Fibroblast of lung (primary cell): ENCODE measurements around the gene STAT5A. TPM values are rescaled to one million over a fixed set of nuclear protein-coding genes. Genes with fewer than 3 reads are reported as not detected.
A peak's percentile ranks its signal among the peaks of the same experiment; 100 is the strongest.
"Not testable (repeated sequence)": the region's sequence is repeated elsewhere in the genome, so short reads cannot be mapped to it uniquely, and the experiment has no call there.

ENCODE experiments used
- DNase-seq, 2 donors: peaks; one replicate each; pipeline versions ENCODE4 v3.0.0 to v3.0.0-alpha.2; 2010; ENCODE audit warnings: low read depth in 2 of 2
- H2AFZ ChIP-seq: 2 replicates; pipeline ENCODE4 v1.5.1; 2012; ENCODE audit warnings: low read length, control low read depth, inconsistent platforms
- H3K27ac ChIP-seq: 2 replicates; pipeline ENCODE4 v1.5.1; 2011; ENCODE audit warnings: low read length, control low read depth; ENCODE audit not compliant: insufficient read depth
- H3K27me3 ChIP-seq: 2 replicates; pipeline ENCODE4 v1.5.1; 2011; ENCODE audit warnings: mild to moderate bottlenecking, low read length; ENCODE audit not compliant: control insufficient read depth, insufficient read depth
- H3K36me3 ChIP-seq: 2 replicates; pipeline ENCODE4 v1.5.1; 2011; ENCODE audit warnings: low read length; ENCODE audit not compliant: control insufficient read depth, insufficient read depth
- H3K4me1 ChIP-seq: 2 replicates; pipeline ENCODE4 v1.5.1; 2011; ENCODE audit warnings: low read length; ENCODE audit not compliant: control insufficient read depth, insufficient read depth; ENCODE audit errors: extremely low read depth
- H3K4me2 ChIP-seq: 2 replicates; pipeline ENCODE4 v1.5.1; 2011; ENCODE audit warnings: low read length, control low read depth; ENCODE audit not compliant: insufficient read depth; ENCODE audit errors: extremely low read depth
- H3K4me3 ChIP-seq, 4 experiments: fragments of 200-600 bp in 1 of 4; sonication (generic) in 1 of 4; replicated peaks in 1 of 4; 2 replicates each; pipeline ENCODE4 v1.5.1; 2011 to 2016; ENCODE audit warnings: low read length in 4 of 4, low read depth in 3 of 4, mild to moderate bottlenecking in 3 of 4, control low read depth in 2 of 4, inconsistent platforms in 1 of 4, mixed read lengths in 1 of 4; ENCODE audit not compliant: insufficient read depth in 1 of 4; ENCODE audit errors: control extremely low read depth in 1 of 4
- H3K79me2 ChIP-seq: 2 replicates; pipeline ENCODE4 v1.5.1; 2012; ENCODE audit warnings: mild to moderate bottlenecking, low read length, inconsistent platforms; ENCODE audit not compliant: control insufficient read depth, insufficient read depth
- H3K9ac ChIP-seq: 2 replicates; pipeline ENCODE4 v1.5.1; 2011; ENCODE audit warnings: mild to moderate bottlenecking, low read length, control low read depth; ENCODE audit not compliant: insufficient read depth
- H3K9me3 ChIP-seq: 2 replicates; pipeline ENCODE4 v1.5.1; 2012; ENCODE audit warnings: low read depth, low read length; ENCODE audit not compliant: control insufficient read depth, insufficient read depth
- H4K20me1 ChIP-seq: 2 replicates; pipeline ENCODE4 v1.5.1; 2011; ENCODE audit warnings: low read length; ENCODE audit not compliant: control insufficient read depth, insufficient read depth; ENCODE audit errors: extremely low read depth
- CTCF ChIP-seq, 2 donors: IDR thresholded peaks in 1 of 2; conservative IDR thresholded peaks in 1 of 2; 1 replicate in 1 of 2; 2 replicates in 1 of 2; pipeline ENCODE4 v1.5.1; 2011 to 2012; ENCODE audit warnings: low read length in 2 of 2, control low read depth in 1 of 2, inconsistent platforms in 1 of 2, low read depth in 1 of 2, mild to moderate bottlenecking in 1 of 2
- EZH2 ChIP-seq: IDR thresholded peaks from 2 replicates; pipeline ENCODE4 v1.5.1; 2012; ENCODE audit warnings: low read length, control low read depth, mild to moderate bottlenecking; ENCODE audit errors: missing control alignments
- polyA plus RNA-seq, 2 donors: library from polyadenylated mRNA; depleted of rRNA in 1 of 2; stranded (reverse) in 1 of 2; unstranded in 1 of 2; fragments of >200 nt; gene quantifications; 2 replicates each; pipeline ENCODE4 v1.2.1, GENCODE V29; 2011 to 2012; ENCODE audit warnings: missing spikeins in 1 of 2
- total RNA-seq: library from RNA; depleted of rRNA; stranded (reverse); fragments of >200 nt; gene quantifications from 2 replicates; pipeline ENCODE4 v1.2.1, GENCODE V29; 2014

Gene STAT5A
- total and polyA plus RNA-seq, 2 donors (not counting 1 experiment from before 2014, with no cell fraction given) = 6.9 to 28.4 TPM

- peaks cover 8% of the 10 kb centered on the region for H3K79me2 ChIP-seq
- no peaks in the 10 kb centered on the region for H3K27me3 ChIP-seq
- no peak overlapping the region for H2AFZ ChIP-seq
- H3K4me1 ChIP-seq = peaks cover 10% of the 10 kb centered on the region
- no peaks in the 10 kb centered on the region for H3K36me3 ChIP-seq
- TF ChIP-seq CTCF (conservative IDR thresholded peaks at IDR 0.05 in 1 of 2, IDR thresholded peaks at IDR 0.05 in 1 of 2; ENCODE audit: low read depth in 1 of 2, low read length in 2 of 2) = no peak
- TF ChIP-seq EZH2 = no peak
- no peak overlapping the region for H3K4me3 ChIP-seq
- H3K9me3 ChIP-seq = no peaks in the 10 kb centered on the region
- peaks cover 2% of the 10 kb centered on the region for H4K20me1 ChIP-seq
- DNase-seq = peak in 1 of 2 donors; percentile 53
- no peak overlapping the region for H3K27ac ChIP-seq
- no peak overlapping the region for H3K9ac ChIP-seq
- H3K4me2 ChIP-seq = no peak overlapping the region
These were observed 34.7 kb upstream of the STAT5A start for GRCh38 chr17:42253578-42253977.

DNA sequence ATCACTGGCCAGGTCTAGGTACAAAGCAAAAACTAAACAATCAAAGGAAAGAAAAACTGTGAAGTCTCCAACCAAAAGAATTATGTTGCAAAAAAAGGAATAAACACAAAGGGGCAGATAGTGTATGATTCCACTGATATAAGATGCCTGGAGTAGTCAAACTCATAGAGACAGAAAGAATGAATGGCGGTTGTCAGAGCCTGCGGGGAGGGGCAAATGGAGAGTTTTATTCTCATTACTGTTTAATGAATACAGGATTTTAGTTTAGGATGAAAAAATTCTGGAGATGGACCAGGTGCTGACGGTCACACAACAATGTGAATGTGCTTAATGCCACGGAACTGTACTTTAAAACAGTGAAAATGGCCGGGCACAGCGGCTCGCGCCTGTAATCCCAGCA is 32.9 kb upstream of the STAT5A start:
- Histone ChIP-seq H3K27me3 (no peaks in the 10 kb centered on the region), H3K4me1 (peaks cover 5% of the 10 kb centered on the region), H3K9me3 (no peaks in the 10 kb centered on the region), H3K27ac (no peak overlapping the region), H2AFZ (no peak overlapping the region), H3K9ac (no peak overlapping the region), H4K20me1 (peaks cover 2% of the 10 kb centered on the region), H3K36me3 (no peaks in the 10 kb centered on the region), H3K4me2 (no peak overlapping the region), H3K4me3 (no peak overlapping the region), H3K79me2 (peaks cover 3% of the 10 kb centered on the region)
- no peak for DNase-seq
- TF ChIP-seq CTCF (conservative IDR thresholded peaks at IDR 0.05 in 1 of 2, IDR thresholded peaks at IDR 0.05 in 1 of 2; ENCODE audit: low read depth in 1 of 2, low read length in 2 of 2) (no peak), EZH2 (no peak)

GRCh38 chr17:42260318-42260717 is 28.0 kb upstream of the STAT5A start:
- H3K27ac ChIP-seq = no peak overlapping the region
- H3K9me3 ChIP-seq = no peaks in the 10 kb centered on the region
- no peaks in the 10 kb centered on the region for H3K4me1 ChIP-seq
- no peak overlapping the region for H3K9ac ChIP-seq
- no peaks in the 10 kb centered on the region for H3K79me2 ChIP-seq
- no peaks in the 10 kb centered on the region for H3K27me3 ChIP-seq
- no peaks in the 10 kb centered on the region for H4K20me1 ChIP-seq
- TF ChIP-seq EZH2 (no peak), CTCF (conservative IDR thresholded peaks at IDR 0.05 in 1 of 2, IDR thresholded peaks at IDR 0.05 in 1 of 2; ENCODE audit: low read depth in 1 of 2, low read length in 2 of 2) (no peak)
- H3K4me3 ChIP-seq = no peak overlapping the region
- no peak for DNase-seq
- no peak overlapping the region for H3K4me2 ChIP-seq
- no peaks in the 10 kb centered on the region for H3K36me3 ChIP-seq
- H2AFZ ChIP-seq = no peak overlapping the region

GRCh38 chr17:42264366-42264765 is 23.9 kb upstream of the STAT5A start:
- H3K4me2 ChIP-seq, H3K9me3 ChIP-seq, H3K36me3 ChIP-seq, DNase-seq, H3K27me3 ChIP-seq, H2AFZ ChIP-seq, H4K20me1 ChIP-seq, H3K4me1 ChIP-seq, H3K9ac ChIP-seq, H3K4me3 ChIP-seq, H3K79me2 ChIP-seq, H3K27ac ChIP-seq: not testable (repeated sequence)
